ENCODE data around the gene FRMPD1.

DNA sequence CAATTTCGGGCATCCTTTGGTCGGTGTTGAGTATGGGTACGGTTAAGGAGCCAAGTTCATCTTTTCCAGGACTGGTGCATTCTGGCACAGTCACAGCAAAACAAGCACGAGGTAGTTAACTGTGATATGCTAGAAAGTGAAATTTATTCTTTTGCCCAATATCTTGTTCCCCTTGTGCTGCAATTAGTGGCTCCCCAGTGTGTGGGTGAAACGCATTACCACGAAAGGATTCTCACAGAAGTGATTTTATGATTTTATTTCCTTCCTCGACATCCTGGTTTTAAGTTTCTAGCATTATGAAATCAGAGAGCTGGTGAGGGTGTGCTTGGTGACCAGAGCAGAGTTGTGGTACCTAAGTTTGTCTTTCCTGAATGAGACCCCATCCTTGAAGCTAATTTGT, 1.5 kb downstream of the FRMPD1 start:
- no peak for TF ChIP-seq POLR2A (IDR thresholded peaks at IDR 0.05; ENCODE audit: low read length)
- no peak for TF ChIP-seq GATA1 (IDR thresholded peaks at IDR 0.05; ENCODE audit: low read depth, low read length)

All from erythroblast (primary cell).